ENCODE data around the gene NBEAL1. TPM values are rescaled to one million over a fixed set of nuclear protein-coding genes. Genes with fewer than 3 reads are reported as not detected.

NBEAL1 gene
- total RNA-seq, 1 experiment from 2014 or later: 17.0 TPM

DNA sequence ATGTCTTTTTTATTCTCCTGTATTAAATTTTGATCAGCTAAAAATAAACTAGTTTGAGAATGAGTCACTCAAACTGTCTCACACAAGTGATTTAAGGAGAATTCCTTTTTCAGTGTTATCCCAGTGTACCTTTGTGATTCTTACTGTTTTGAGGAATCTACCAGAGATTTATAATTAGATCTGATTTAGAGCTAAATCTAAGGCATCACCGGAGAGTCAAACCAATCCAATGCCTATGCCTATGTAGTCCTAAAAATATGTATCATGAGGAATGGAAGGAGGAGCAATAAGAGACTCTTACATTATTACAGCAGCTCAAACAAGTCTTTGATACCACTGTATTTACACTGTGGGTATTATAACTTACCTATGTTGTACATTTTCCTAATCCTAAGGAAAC lies 160.7 kb downstream of the NBEAL1 start:
- RAD21 ChIA-PET (ENCODE audit: low non-redundant PET in 1 of 2, low total read pairs in 2 of 2, uncharacterized antibody in 2 of 2, unreplicated experiment in 2 of 2): no interaction called here
- H3K27me3 ChIP-seq (ENCODE audit: insufficient read depth, low read length): no peaks in the 10 kb centered on the region
- H2AFZ ChIP-seq (ENCODE audit: low read depth, low read length, poor library complexity, severe bottlenecking): no peak overlapping the region
- H3K79me2 ChIP-seq (ENCODE audit: insufficient read depth, low read length): no peaks in the 10 kb centered on the region
- no peak for DNase-seq (ENCODE audit: low read depth, low spot score)
- no peak for ATAC-seq
- H3K9me3 ChIP-seq (ENCODE audit: control insufficient read depth in 1 of 2, insufficient read depth in 1 of 2, low read depth in 1 of 2, low read length in 2 of 2): no peaks in the 10 kb centered on the region
- no peaks in the 10 kb centered on the region for H3K36me3 ChIP-seq (ENCODE audit: control insufficient read depth in 1 of 2, insufficient read depth in 2 of 2, low read length in 2 of 2)
- no peaks in the 10 kb centered on the region for H4K20me1 ChIP-seq (ENCODE audit: insufficient read depth)
- intact Hi-C loops (cut with micrococcal nuclease): no loop called here
- no peak overlapping the region for H3K4me3 ChIP-seq (replicated peaks in 1 of 2; ENCODE audit: low read depth in 1 of 2, low read length in 2 of 2)
- BruUV-seq (replicated peaks): no TSS peak
- no peak overlapping the region for H3K27ac ChIP-seq (ENCODE audit: low read depth, low read length)
- no peak for TF ChIP-seq CBX3 (IDR thresholded peaks at IDR 0.05; ENCODE audit: low read depth)
- no peak for TF ChIP-seq EGR1 (IDR thresholded peaks at IDR 0.05; ENCODE audit: low read depth)
- TF ChIP-seq TCF7L2 (IDR thresholded peaks at IDR 0.05; ENCODE audit: borderline replicate concordance, extremely low read depth, insufficient read depth, insufficient read length): no peak
- no peak for TF ChIP-seq SRF (IDR thresholded peaks at IDR 0.05; ENCODE audit: low read depth)
- TF ChIP-seq JUND (IDR thresholded peaks at IDR 0.05): no peak
- no peak for TF ChIP-seq CEBPB (IDR thresholded peaks at IDR 0.05; ENCODE audit: low read depth)
- no peak for TF ChIP-seq SP1 (IDR thresholded peaks at IDR 0.05; ENCODE audit: low read depth)
- TF ChIP-seq, protein P1, sequence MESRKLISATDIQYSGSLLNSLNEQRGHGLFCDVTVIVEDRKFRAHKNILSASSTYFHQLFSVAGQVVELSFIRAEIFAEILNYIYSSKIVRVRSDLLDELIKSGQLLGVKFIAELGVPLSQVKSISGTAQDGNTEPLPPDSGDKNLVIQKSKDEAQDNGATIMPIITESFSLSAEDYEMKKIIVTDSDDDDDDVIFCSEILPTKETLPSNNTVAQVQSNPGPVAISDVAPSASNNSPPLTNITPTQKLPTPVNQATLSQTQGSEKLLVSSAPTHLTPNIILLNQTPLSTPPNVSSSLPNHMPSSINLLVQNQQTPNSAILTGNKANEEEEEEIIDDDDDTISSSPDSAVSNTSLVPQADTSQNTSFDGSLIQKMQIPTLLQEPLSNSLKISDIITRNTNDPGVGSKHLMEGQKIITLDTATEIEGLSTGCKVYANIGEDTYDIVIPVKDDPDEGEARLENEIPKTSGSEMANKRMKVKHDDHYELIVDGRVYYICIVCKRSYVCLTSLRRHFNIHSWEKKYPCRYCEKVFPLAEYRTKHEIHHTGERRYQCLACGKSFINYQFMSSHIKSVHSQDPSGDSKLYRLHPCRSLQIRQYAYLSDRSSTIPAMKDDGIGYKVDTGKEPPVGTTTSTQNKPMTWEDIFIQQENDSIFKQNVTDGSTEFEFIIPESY (IDR thresholded peaks at IDR 0.05; ENCODE audit: extremely low read depth, insufficient replicate concordance, low read length): no peak
- TF ChIP-seq RAD21 (IDR thresholded peaks at IDR 0.05; ENCODE audit: low read depth): no peak
- TF ChIP-seq FOSL1 (IDR thresholded peaks at IDR 0.05; ENCODE audit: low read depth): no peak
- TF ChIP-seq SIN3A (IDR thresholded peaks at IDR 0.05; ENCODE audit: low read depth): no peak
- TF ChIP-seq, protein P2, sequence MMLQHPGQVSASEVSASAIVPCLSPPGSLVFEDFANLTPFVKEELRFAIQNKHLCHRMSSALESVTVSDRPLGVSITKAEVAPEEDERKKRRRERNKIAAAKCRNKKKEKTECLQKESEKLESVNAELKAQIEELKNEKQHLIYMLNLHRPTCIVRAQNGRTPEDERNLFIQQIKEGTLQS (IDR thresholded peaks at IDR 0.05): no peak
- no peak for TF ChIP-seq EZH2 (IDR thresholded peaks at IDR 0.05)
- no peak for TF ChIP-seq ELF1 (IDR thresholded peaks at IDR 0.05; ENCODE audit: borderline replicate concordance, low read depth)
- no peak for TF ChIP-seq EZH2phosphoT487 (IDR thresholded peaks at IDR 0.05; ENCODE audit: borderline replicate concordance)
- CTCF ChIA-PET: interaction anchor here (1.0 kb wide), 1 partner anchor 587 kb away, joined by 3 read pairs; no protein-coding TSS in a partner anchor
- no peaks in the 10 kb centered on the region for H3K9me2 ChIP-seq (ENCODE audit: insufficient read depth)
- POLR2A ChIA-PET: no interaction called here
- no peaks in the 10 kb centered on the region for H3K4me1 ChIP-seq (ENCODE audit: control insufficient read depth in 1 of 2, insufficient read depth in 2 of 2, low read length in 2 of 2)
- H3K4me2 ChIP-seq (ENCODE audit: low read length): no peak overlapping the region
- H3K9ac ChIP-seq (ENCODE audit: low read length): no peak overlapping the region

Measured in HCT116 (cell line).